Ramos (cell line): Measurements from ENCODE around the gene NDFIP2.

Source experiments
- in situ Hi-C: fragments of 300-500 bp; cut with MboI; formaldehyde crosslinking; loops from one replicate; pipeline ENCODE4 v1.14.3; 2022; ENCODE audit warnings: low sequenced_read_pairs; ENCODE audit not compliant: unreplicated experiment

NDFIP2 gene

GRCh38 chr13:79492313-79492798 is 11.4 kb downstream of the NDFIP2 start:
- in situ Hi-C loops: no loop called here

GRCh38 chr13:79492918-79493594 is 12.1 kb downstream of the NDFIP2 start:
- in situ Hi-C loops: no loop called here

- in situ Hi-C loops: no loop called here
Measured at GRCh38 chr13:79496188-79496587, 15.2 kb downstream of the NDFIP2 start.

- in situ Hi-C loops: no loop called here
Measured at GRCh38 chr13:79497064-79497463, 16.1 kb downstream of the NDFIP2 start.

GRCh38 chr13:79497852-79498251 is 16.9 kb downstream of the NDFIP2 start:
- in situ Hi-C loops: no loop called here

GRCh38 chr13:79500829-79501228 is 19.9 kb downstream of the NDFIP2 start:
- in situ Hi-C loops: no loop called here

- in situ Hi-C loops: no loop called here
Measured at GRCh38 chr13:79501538-79502232, 20.7 kb downstream of the NDFIP2 start.

GRCh38 chr13:79502859-79503468 is 22.0 kb downstream of the NDFIP2 start:
- in situ Hi-C loops: no loop called here

- in situ Hi-C loops: no loop called here
Measured at GRCh38 chr13:79503473-79504017, 22.6 kb downstream of the NDFIP2 start.

- in situ Hi-C loops: no loop called here
Measured at GRCh38 chr13:79508224-79508961, 27.4 kb downstream of the NDFIP2 start.

- in situ Hi-C loops: no loop called here
Measured at GRCh38 chr13:79511611-79512010, 30.7 kb downstream of the NDFIP2 start.

- in situ Hi-C loops: no loop called here
Measured at GRCh38 chr13:79512950-79513349, 32.0 kb downstream of the NDFIP2 start.

- in situ Hi-C loops: no loop called here
Measured at GRCh38 chr13:79516595-79516994, 35.6 kb downstream of the NDFIP2 start.

- in situ Hi-C loops: no loop called here
Measured at GRCh38 chr13:79519255-79519654, 38.3 kb downstream of the NDFIP2 start.

- in situ Hi-C loops: no loop called here
Measured at GRCh38 chr13:79522583-79522982, 41.6 kb downstream of the NDFIP2 start.

GRCh38 chr13:79525064-79525857 is 44.3 kb downstream of the NDFIP2 start:
- in situ Hi-C loops: loop anchor here (25.0 kb wide), 1 partner anchor 1388 kb away; no protein-coding TSS in a partner anchor

GRCh38 chr13:79527698-79528097 is 46.7 kb downstream of the NDFIP2 start:
- in situ Hi-C loops: loop anchor here (25.0 kb wide), 1 partner anchor 1390 kb away; no protein-coding TSS in a partner anchor

- in situ Hi-C loops: loop anchor here (25.0 kb wide), 1 partner anchor 1391 kb away; no protein-coding TSS in a partner anchor
Measured at GRCh38 chr13:79528356-79528755, 47.4 kb downstream of the NDFIP2 start.

- in situ Hi-C loops: loop anchor here (25.0 kb wide), 1 partner anchor 1391 kb away; no protein-coding TSS in a partner anchor
Measured at GRCh38 chr13:79528759-79529191, 47.8 kb downstream of the NDFIP2 start.
